OCI-LY7 (cell line): ENCODE data around the gene FBXW11.

ENCODE experiments used
- CTCF ChIP-seq: fragments of 200-600 bp; sonication (generic); conservative IDR thresholded peaks from 2 replicates; pipeline ENCODE4 v1.5.1; 2014; ENCODE audit warnings: mild to moderate bottlenecking, antibody characterized with exemption, low read length, moderate library complexity, mixed read lengths
- EZH2phosphoT487 ChIP-seq: fragments of 200-600 bp; sonication (generic); IDR thresholded peaks from 2 replicates; pipeline ENCODE4 v1.6.1; 2018; ENCODE audit warnings: low read depth, borderline replicate concordance, mild to moderate bottlenecking, mixed run types, antibody characterized with exemption, low read length, moderate library complexity, mixed read lengths

DNA sequence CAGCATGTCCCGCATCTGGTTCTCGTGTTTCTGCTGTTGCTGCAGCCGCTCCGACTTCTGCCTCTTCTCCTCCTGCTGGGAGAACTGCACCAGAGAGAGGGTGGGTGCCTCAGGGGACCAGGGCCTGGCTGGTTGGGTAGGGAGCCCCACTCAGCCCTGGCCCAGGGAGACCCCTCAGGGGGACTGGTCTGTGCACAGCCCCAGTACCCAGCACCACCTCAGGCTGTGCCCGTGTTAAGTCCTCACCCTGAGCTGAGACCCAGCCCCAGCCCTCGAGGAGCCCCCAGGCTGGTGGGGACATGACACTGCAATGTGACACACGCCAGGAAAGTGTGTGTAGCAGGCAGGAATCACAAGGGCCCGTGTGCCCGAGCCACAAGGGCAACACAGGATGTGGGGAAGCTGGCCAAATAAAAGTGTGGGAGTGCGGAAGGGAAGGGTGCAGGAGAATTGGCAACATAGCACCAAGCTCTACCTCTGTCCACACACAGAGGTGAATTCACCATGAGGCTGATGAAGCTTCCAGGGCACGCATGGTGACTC lies 48.2 kb upstream of the FBXW11 start:
- TF ChIP-seq CTCF (no peak), EZH2phosphoT487 (no peak)
